HG03045 (cell line): ENCODE measurements around the gene HCK.

Source experiments
- ATAC-seq: cut with Tn5 transposase; IDR thresholded peaks from one replicate; pipeline ENCODE4 v1.9.1; 2021; ENCODE audit warnings: mild to moderate bottlenecking, moderate library complexity; ENCODE audit not compliant: unreplicated experiment

The HCK gene

GRCh38 chr20:32052090-32052777 lies at the start of gene HCK:
Gene HCK (plus strand): TSS chr20:32052242.
- ATAC-seq: no peak

- ATAC-seq: no peak
Measured at GRCh38 chr20:32003325-32003724, 48.7 kb upstream of the HCK start.

GRCh38 chr20:32004963-32005362 lies 47.1 kb upstream of the HCK start:
- no peak for ATAC-seq

GRCh38 chr20:32006053-32006452 lies 46.0 kb upstream of the HCK start:
- no peak for ATAC-seq

- no peak for ATAC-seq
Measured at GRCh38 chr20:32006841-32007786, 44.9 kb upstream of the HCK start.

- no peak for ATAC-seq
Measured at GRCh38 chr20:32007787-32008616, 44.0 kb upstream of the HCK start.

- ATAC-seq: no peak
Measured at GRCh38 chr20:32009564-32009963, 42.5 kb upstream of the HCK start.

- ATAC-seq: no peak
Measured at GRCh38 chr20:32010101-32010500, 41.9 kb upstream of the HCK start, which contains the start of gene CCM2L. Gene CCM2L (plus strand): TSS chr20:32010438. CDS start chr20:32010455, 17 bp downstream.

- no peak for ATAC-seq
Measured at GRCh38 chr20:32010666-32011065, 41.4 kb upstream of the HCK start.

- ATAC-seq: no peak
Measured at GRCh38 chr20:32012159-32012688, 39.8 kb upstream of the HCK start.

GRCh38 chr20:32013326-32013725 lies 38.7 kb upstream of the HCK start:
- ATAC-seq: no peak

- no peak for ATAC-seq
Measured at GRCh38 chr20:32017711-32018251, 34.3 kb upstream of the HCK start.

GRCh38 chr20:32018269-32019155 lies 33.5 kb upstream of the HCK start:
- no peak for ATAC-seq

- ATAC-seq: no peak
Measured at GRCh38 chr20:32019156-32019510, 32.9 kb upstream of the HCK start.

- no peak for ATAC-seq
Measured at GRCh38 chr20:32019563-32020463, 32.2 kb upstream of the HCK start.

GRCh38 chr20:32021091-32021490 lies 31.0 kb upstream of the HCK start:
- ATAC-seq: no peak

- ATAC-seq: no peak
Measured at GRCh38 chr20:32024683-32025295, 27.3 kb upstream of the HCK start.

GRCh38 chr20:32027643-32028042 lies 24.4 kb upstream of the HCK start:
- no peak for ATAC-seq
